ENCODE data around the gene RABGAP1L. TPM values are rescaled to one million over a fixed set of nuclear protein-coding genes. Genes with fewer than 3 reads are reported as not detected.

The RABGAP1L gene
- total and polyA plus RNA-seq, 10 of the 15 experiments (the other 5 are each of a cell fraction or from before 2014, with no cell fraction given), result 5.8 to 194 (median 113) TPM

- BruUV-seq (replicated peaks), result no TSS peak
- no peak overlapping the region for H3K4me3 ChIP-seq
- FAIRE-seq (no peak), DNase-seq (ENCODE audit: low read depth, low spot score) (no peak), ATAC-seq (no peak)
- H4K20me1 ChIP-seq (ENCODE audit: control insufficient read depth, insufficient read depth), result no peaks in the 10 kb centered on the region
- POLR2A ChIA-PET, result no interaction called here
- no peak overlapping the region for H2AFZ ChIP-seq (ENCODE audit: control insufficient read depth, low read depth, low read length)
- CTCF ChIA-PET, result interaction anchor here (1.3 to 2.2 kb wide), 2 partner anchors 215 to 232 kb away, joined by 5 read pairs; no protein-coding TSS in a partner anchor
- no peak overlapping the region for H3K9ac ChIP-seq (ENCODE audit: control insufficient read depth, insufficient read depth, low read length)
- in situ Hi-C loops (cut with MboI), result no loop called here
- 60% methylated on average over 2 of the region's 2 CpGs for WGBS (ENCODE audit: insufficient coverage, insufficient replicate concordance, low lambda C conversion rate, missing lambda C conversion rate)
- no peak for TF ChIP-seq IKZF2 (IDR thresholded peaks at IDR 0.05)
- TF ChIP-seq BMI1 (IDR thresholded peaks at IDR 0.05; ENCODE audit: borderline replicate concordance), result no peak
- TF ChIP-seq SUZ12 (IDR thresholded peaks at IDR 0.05; ENCODE audit: unreplicated experiment), result no peak
- TF ChIP-seq EP300 (IDR thresholded peaks at IDR 0.05; ENCODE audit: borderline replicate concordance in 1 of 2, control insufficient read depth in 1 of 2, low read depth in 2 of 2, low read length in 2 of 2), result no peak
- TF ChIP-seq RELB (IDR thresholded peaks at IDR 0.05; ENCODE audit: low read depth), result no peak
- TF ChIP-seq FOXK2 (IDR thresholded peaks at IDR 0.05), result no peak
- TF ChIP-seq EGR1 (IDR thresholded peaks at IDR 0.05; ENCODE audit: borderline replicate concordance in 1 of 2, low read depth in 2 of 2, low read length in 2 of 2), result no peak
- TF ChIP-seq MEF2A (IDR thresholded peaks at IDR 0.05; ENCODE audit: insufficient read depth, low read depth, low read length), result no peak
- no peak for TF ChIP-seq TBL1XR1 (IDR thresholded peaks at IDR 0.05; ENCODE audit: low read depth, low read length)
- no peak for TF ChIP-seq YY1 (IDR thresholded peaks at IDR 0.05; ENCODE audit: low read depth, low read length)
- TF ChIP-seq CBX3 (IDR thresholded peaks at IDR 0.05; ENCODE audit: borderline replicate concordance, low read depth), result no peak
- no peak for TF ChIP-seq SMARCA5 (IDR thresholded peaks at IDR 0.05)
- TF ChIP-seq WRNIP1 (IDR thresholded peaks at IDR 0.05; ENCODE audit: borderline replicate concordance, low read depth, low read length), result no peak
- TF ChIP-seq ZNF384 (IDR thresholded peaks at IDR 0.05; ENCODE audit: borderline replicate concordance, low read depth, low read length), result no peak
- SMC1A ChIA-PET (ENCODE audit: uncharacterized antibody, unreplicated experiment), result interaction anchor here (0.6 to 1.6 kb wide), 2 partner anchors 198 to 213 kb away, joined by 3 to 4 read pairs; no protein-coding TSS in a partner anchor
- H3K4me2 ChIP-seq (ENCODE audit: control insufficient read depth, insufficient read depth), result no peak overlapping the region
- intact Hi-C loops (cut with micrococcal nuclease; ENCODE audit: unreplicated experiment), result no loop called here
- H3K79me2 ChIP-seq (ENCODE audit: control insufficient read depth, insufficient read depth, low read length), result no peaks in the 10 kb centered on the region
- no peaks in the 10 kb centered on the region for H3K4me1 ChIP-seq (ENCODE audit: control insufficient read depth, insufficient read depth, low read length)
- no peaks in the 10 kb centered on the region for H3K9me3 ChIP-seq (replicated peaks; ENCODE audit: control insufficient read depth, insufficient read depth, low read length)
- H3K27ac ChIP-seq (ENCODE audit: control insufficient read depth, insufficient read depth), result no peak overlapping the region
- H3K27me3 ChIP-seq (replicated peaks in 1 of 2; ENCODE audit: control insufficient read depth in 2 of 2, insufficient read depth in 2 of 2, low read length in 1 of 2), result no peaks in the 10 kb centered on the region
- RAD21 ChIA-PET (ENCODE audit: unreplicated experiment), result no interaction called here
- H3K36me3 ChIP-seq (ENCODE audit: control insufficient read depth in 2 of 2, insufficient read depth in 2 of 2, low read length in 1 of 2), result no peaks in the 10 kb centered on the region
Observed at GRCh38 chr1:174768516-174768915, 609.2 kb downstream of the RABGAP1L start.

Data from GM12878 (cell line).